HL-60 (cell line): ENCODE results near the gene TRAK2.

Experiments
- GABPA ChIP-seq: IDR thresholded peaks from 2 replicates; pipeline ENCODE4 v1.6.1; 2012; ENCODE audit warnings: low read depth
- POLR2AphosphoS5 ChIP-seq: IDR thresholded peaks from 2 replicates; pipeline ENCODE4 v1.6.1; 2012; ENCODE audit warnings: low read depth
- TF ChIP-seq, protein P1 (sequence below): IDR thresholded peaks from one replicate; pipeline ENCODE4 v1.5.1; 2011; ENCODE audit warnings: low read length, control low read depth, inconsistent platforms; ENCODE audit not compliant: insufficient read depth

DNA sequence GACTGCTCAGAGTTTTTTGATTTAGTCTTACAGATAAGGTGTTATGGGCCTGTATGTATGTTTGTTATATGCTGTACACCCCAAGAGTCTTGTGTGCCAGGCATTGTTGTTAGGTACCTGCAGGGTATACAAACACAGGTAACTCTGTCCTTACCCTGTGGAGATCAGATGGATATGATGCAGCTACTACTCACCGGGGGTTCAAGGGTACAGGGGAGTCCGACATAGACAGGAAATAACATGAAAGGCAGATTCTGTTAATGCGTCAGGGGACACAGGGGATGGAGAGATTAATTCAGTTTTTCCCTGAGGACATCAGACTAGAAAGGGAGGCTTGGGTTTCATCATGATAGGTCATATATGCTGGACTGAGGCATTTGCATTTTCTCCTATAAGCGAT lies 31.3 kb downstream of the TRAK2 start:
- TF ChIP-seq, protein P1, sequence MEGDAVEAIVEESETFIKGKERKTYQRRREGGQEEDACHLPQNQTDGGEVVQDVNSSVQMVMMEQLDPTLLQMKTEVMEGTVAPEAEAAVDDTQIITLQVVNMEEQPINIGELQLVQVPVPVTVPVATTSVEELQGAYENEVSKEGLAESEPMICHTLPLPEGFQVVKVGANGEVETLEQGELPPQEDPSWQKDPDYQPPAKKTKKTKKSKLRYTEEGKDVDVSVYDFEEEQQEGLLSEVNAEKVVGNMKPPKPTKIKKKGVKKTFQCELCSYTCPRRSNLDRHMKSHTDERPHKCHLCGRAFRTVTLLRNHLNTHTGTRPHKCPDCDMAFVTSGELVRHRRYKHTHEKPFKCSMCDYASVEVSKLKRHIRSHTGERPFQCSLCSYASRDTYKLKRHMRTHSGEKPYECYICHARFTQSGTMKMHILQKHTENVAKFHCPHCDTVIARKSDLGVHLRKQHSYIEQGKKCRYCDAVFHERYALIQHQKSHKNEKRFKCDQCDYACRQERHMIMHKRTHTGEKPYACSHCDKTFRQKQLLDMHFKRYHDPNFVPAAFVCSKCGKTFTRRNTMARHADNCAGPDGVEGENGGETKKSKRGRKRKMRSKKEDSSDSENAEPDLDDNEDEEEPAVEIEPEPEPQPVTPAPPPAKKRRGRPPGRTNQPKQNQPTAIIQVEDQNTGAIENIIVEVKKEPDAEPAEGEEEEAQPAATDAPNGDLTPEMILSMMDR, result no peak
- TF ChIP-seq POLR2AphosphoS5 (no peak), GABPA (no peak)
